Transverse colon (tissue), 4 donors: ENCODE results near the gene KLHL18.

Source experiments
- POLR2A ChIP-seq: fragments of 450-650 bp; IDR thresholded peaks from one replicate; pipeline ENCODE4 v1.6.1; 2016; ENCODE audit warnings: antibody characterized with exemption, mild to moderate bottlenecking, moderate library complexity
- POLR2AphosphoS5 ChIP-seq, 3 donors: sonication (generic); formaldehyde crosslinking; IDR thresholded peaks; one replicate each; pipeline ENCODE4 v1.6.1; 2016; ENCODE audit warnings: antibody characterized with exemption in 3 of 3
- TF ChIP-seq, protein P1 (sequence below), 5 experiments: fragments of 200-600 bp in 3 of 5; fragments of 450-650 bp in 2 of 5; sonication (generic) in 3 of 5; IDR thresholded peaks; 1 replicate in 2 of 5; 2 replicates in 3 of 5; pipeline ENCODE4 v1.5.1; 2016 to 2017; ENCODE audit warnings: antibody characterized with exemption in 5 of 5, inconsistent platforms in 3 of 5, mild to moderate bottlenecking in 2 of 5, moderate library complexity in 1 of 5

DNA sequence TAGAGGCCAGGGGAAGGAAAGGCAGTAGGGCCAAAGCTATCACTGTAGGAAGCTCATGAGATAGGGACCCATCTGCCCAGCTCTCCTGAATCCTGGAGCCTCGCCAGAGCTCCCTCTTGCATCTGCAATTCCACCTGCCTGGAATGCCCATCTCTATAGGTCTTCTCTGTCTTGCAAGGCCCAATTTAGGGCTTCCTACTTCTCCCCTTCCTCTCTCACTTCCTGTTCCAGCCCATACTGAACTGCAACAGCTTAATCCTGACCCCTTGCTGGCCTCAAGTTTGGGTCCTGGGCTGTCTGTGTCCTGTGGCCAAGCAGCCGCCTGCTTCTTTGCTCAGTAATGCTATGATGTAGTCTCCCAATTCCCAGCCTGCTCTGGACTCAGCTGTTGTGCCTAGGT lies 94.4 kb downstream of the KLHL18 start:
- TF ChIP-seq, protein P1, sequence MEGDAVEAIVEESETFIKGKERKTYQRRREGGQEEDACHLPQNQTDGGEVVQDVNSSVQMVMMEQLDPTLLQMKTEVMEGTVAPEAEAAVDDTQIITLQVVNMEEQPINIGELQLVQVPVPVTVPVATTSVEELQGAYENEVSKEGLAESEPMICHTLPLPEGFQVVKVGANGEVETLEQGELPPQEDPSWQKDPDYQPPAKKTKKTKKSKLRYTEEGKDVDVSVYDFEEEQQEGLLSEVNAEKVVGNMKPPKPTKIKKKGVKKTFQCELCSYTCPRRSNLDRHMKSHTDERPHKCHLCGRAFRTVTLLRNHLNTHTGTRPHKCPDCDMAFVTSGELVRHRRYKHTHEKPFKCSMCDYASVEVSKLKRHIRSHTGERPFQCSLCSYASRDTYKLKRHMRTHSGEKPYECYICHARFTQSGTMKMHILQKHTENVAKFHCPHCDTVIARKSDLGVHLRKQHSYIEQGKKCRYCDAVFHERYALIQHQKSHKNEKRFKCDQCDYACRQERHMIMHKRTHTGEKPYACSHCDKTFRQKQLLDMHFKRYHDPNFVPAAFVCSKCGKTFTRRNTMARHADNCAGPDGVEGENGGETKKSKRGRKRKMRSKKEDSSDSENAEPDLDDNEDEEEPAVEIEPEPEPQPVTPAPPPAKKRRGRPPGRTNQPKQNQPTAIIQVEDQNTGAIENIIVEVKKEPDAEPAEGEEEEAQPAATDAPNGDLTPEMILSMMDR (IDR thresholded peaks at IDR 0.05), result no peak
- no peak for TF ChIP-seq POLR2A
- TF ChIP-seq POLR2AphosphoS5 (IDR thresholded peaks at IDR 0.05), result no peak
